SK-N-SH treated with all-trans-retinoic acid at 6 μM for 48 hours (cell line): ENCODE measurements around the gene HOXA6.

Experiments used
- GLIS3 ChIP-seq: fragments of 250-450 bp; sonication (Bioruptor Pico); IDR thresholded peaks from 2 replicates; pipeline ENCODE4 v1.5.0; 2020; ENCODE audit warnings: mild to moderate bottlenecking, moderate library complexity
- ISL1 ChIP-seq: fragments of 250-450 bp; sonication (Bioruptor Pico); IDR thresholded peaks from 2 replicates; pipeline ENCODE4 v2.1.2; 2022; ENCODE audit warnings: mild to moderate bottlenecking, moderate library complexity
- PPARA ChIP-seq: fragments of 250-450 bp; sonication (Bioruptor Pico); IDR thresholded peaks from 2 replicates; pipeline ENCODE4 v1.5.0; 2020; ENCODE audit warnings: mild to moderate bottlenecking, borderline replicate concordance
- RARB ChIP-seq: fragments of 250-450 bp; sonication (Bioruptor Pico); IDR thresholded peaks from 2 replicates; pipeline ENCODE4 v1.8.0; 2021; ENCODE audit warnings: mild to moderate bottlenecking, moderate library complexity
- TOX ChIP-seq: fragments of 250-450 bp; sonication (Bioruptor Pico); IDR thresholded peaks from 2 replicates; pipeline ENCODE4 v1.8.0; 2021; ENCODE audit warnings: mild to moderate bottlenecking, moderate library complexity, borderline replicate concordance
- ZFP3 ChIP-seq: fragments of 250-450 bp; sonication (Bioruptor Pico); IDR thresholded peaks from 2 replicates; pipeline ENCODE4 v1.5.0; 2020; ENCODE audit warnings: mild to moderate bottlenecking, moderate library complexity
- ZFP30 ChIP-seq: fragments of 450-650 bp; formaldehyde crosslinking; IDR thresholded peaks from 2 replicates; pipeline ENCODE4 v1.5.0; 2022; ENCODE audit warnings: mild to moderate bottlenecking, moderate library complexity
- ZNF565 ChIP-seq: fragments of 450-650 bp; formaldehyde crosslinking; conservative IDR thresholded peaks from 2 replicates; pipeline ENCODE4 v1.5.0; 2020; ENCODE audit warnings: low read depth, mild to moderate bottlenecking, moderate library complexity
- ZNF8 ChIP-seq: fragments of 450-650 bp; formaldehyde crosslinking; IDR thresholded peaks from 2 replicates; pipeline ENCODE4 v1.5.0; 2020; ENCODE audit warnings: mild to moderate bottlenecking, moderate library complexity
- TF ChIP-seq, protein P1 (sequence below): fragments of 250-450 bp; sonication (Bioruptor Pico); IDR thresholded peaks from 2 replicates; pipeline ENCODE4 v1.8.0; 2020; ENCODE audit warnings: mild to moderate bottlenecking, moderate library complexity, borderline replicate concordance
- TF ChIP-seq, protein P2 (sequence below): fragments of 250-450 bp; sonication (Bioruptor Pico); IDR thresholded peaks from 2 replicates; pipeline ENCODE4 v1.5.1; 2021; ENCODE audit warnings: mild to moderate bottlenecking, moderate library complexity

DNA sequence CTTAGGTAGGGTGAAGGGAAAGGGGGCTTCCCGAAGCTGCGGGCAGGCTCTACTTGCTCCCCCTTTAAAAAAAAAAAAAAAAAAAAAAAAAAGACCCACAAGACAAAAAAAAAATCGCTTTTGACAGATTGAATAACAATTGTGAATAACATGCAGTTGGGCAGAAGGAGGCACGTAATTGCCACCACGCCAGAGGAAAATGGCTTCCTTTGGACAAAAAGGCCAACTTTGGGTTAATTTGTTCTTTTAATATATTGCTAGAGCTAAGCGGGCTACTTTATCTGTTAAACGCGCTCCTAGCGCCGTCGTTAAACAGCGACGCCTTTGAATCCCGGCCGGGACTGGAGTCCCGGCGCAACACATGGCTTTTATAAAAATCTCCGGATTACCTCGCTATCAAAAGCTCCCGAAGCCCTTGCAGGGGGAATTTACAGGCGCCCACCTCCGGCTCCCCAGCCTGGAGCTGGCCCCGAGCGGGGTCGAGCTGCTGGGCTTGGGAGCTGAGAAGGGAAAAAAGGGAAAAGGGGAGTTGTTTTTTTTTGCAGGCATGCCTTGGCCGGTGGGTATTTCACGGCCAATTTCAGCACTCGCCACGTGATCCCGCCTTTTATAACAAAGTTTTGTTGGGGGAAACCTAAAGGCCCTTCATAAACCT, 36.2 kb upstream of the HOXA6 start:
- TF ChIP-seq, protein P1, sequence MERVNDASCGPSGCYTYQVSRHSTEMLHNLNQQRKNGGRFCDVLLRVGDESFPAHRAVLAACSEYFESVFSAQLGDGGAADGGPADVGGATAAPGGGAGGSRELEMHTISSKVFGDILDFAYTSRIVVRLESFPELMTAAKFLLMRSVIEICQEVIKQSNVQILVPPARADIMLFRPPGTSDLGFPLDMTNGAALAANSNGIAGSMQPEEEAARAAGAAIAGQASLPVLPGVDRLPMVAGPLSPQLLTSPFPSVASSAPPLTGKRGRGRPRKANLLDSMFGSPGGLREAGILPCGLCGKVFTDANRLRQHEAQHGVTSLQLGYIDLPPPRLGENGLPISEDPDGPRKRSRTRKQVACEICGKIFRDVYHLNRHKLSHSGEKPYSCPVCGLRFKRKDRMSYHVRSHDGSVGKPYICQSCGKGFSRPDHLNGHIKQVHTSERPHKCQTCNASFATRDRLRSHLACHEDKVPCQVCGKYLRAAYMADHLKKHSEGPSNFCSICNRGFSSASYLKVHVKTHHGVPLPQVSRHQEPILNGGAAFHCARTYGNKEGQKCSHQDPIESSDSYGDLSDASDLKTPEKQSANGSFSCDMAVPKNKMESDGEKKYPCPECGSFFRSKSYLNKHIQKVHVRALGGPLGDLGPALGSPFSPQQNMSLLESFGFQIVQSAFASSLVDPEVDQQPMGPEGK (CRISPR knock-in tag) = no peak
- TF ChIP-seq ISL1 (CRISPR knock-in tag) (no peak), PPARA (CRISPR knock-in tag) (no peak), ZFP30 (no peak), ZNF8 (CRISPR knock-in tag) (no peak), ZNF565 (no peak), ZFP3 (CRISPR knock-in tag) (no peak), TOX (CRISPR knock-in tag) (no peak), RARB (CRISPR knock-in tag) (no peak), GLIS3 (CRISPR knock-in tag) (no peak)
- TF ChIP-seq, protein P2, sequence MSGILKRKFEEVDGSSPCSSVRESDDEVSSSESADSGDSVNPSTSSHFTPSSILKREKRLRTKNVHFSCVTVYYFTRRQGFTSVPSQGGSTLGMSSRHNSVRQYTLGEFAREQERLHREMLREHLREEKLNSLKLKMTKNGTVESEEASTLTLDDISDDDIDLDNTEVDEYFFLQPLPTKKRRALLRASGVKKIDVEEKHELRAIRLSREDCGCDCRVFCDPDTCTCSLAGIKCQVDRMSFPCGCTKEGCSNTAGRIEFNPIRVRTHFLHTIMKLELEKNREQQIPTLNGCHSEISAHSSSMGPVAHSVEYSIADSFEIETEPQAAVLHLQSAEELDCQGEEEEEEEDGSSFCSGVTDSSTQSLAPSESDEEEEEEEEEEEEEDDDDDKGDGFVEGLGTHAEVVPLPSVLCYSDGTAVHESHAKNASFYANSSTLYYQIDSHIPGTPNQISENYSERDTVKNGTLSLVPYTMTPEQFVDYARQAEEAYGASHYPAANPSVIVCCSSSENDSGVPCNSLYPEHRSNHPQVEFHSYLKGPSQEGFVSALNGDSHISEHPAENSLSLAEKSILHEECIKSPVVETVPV (CRISPR knock-in tag) = no peak
